NCI-H748 (cell line): Measurements from ENCODE around the gene SSRP1.
"Not testable (repeated sequence)": the region's sequence is repeated elsewhere in the genome, so short reads cannot be mapped to it uniquely, and the experiment has no call there.

Source experiments
- DNase-seq: peaks from one replicate; lab custom pipeline; 2025; ENCODE audit not compliant: unreplicated experiment; lab: John Stamatoyannopoulos, UW

The SSRP1 gene

DNA sequence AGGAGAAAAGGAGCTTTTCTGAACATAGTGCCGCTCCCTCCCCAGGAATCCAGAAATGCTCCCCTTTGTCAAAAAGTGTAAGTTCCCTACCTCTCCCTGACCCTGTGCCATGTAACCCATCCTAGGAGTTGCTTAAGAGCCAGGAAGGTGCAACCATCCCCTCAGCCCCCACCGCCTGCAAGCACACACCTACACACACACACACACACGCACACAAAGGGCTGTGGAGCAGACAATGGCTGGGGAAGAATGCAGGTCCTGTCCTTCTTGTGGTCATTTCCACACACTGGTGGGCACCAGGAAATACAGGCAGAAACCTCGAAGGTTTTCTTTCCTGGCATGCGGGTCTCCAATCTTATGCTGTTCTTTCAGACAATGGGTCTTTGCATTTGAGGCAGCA lies 3.6 kb upstream of the SSRP1 start:
- no peak for DNase-seq

- no peak for DNase-seq
Observed at GRCh38 chr11:57338142-57338541, 2.5 kb upstream of the SSRP1 start, which contains the start of gene P2RX3. Gene P2RX3 (plus strand): TSS chr11:57338352. CDS start chr11:57338551, 199 bp downstream.

GRCh38 chr11:57336856-57337255 lies 1.2 kb upstream of the SSRP1 start:
- DNase-seq: not testable (repeated sequence)

GRCh38 chr11:57336111-57336666 lies 497 bp upstream of the SSRP1 start:
- DNase-seq: peak; percentile 27

DNA sequence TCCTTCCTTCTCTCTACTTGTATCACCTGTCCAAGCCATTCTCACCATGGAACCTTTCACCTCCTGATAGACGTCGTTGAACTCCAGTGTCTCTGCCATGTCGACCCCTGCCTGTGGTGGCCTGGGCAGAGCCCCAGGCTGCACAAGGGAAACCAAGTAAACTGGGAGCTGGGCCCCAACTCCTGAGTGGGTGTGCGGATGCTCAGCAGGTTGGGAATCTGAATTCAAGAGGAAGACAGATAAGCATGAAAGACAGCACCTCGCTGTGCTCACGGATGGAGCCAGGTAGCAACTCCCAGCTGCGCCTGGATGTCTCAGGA lies 709 bp downstream of the SSRP1 start:
- DNase-seq: no peak

- no peak for DNase-seq
Observed at GRCh38 chr11:57332694-57333440, 2.8 kb downstream of the SSRP1 start.

GRCh38 chr11:57331720-57332119 lies 4.0 kb downstream of the SSRP1 start:
- DNase-seq: no peak

DNA sequence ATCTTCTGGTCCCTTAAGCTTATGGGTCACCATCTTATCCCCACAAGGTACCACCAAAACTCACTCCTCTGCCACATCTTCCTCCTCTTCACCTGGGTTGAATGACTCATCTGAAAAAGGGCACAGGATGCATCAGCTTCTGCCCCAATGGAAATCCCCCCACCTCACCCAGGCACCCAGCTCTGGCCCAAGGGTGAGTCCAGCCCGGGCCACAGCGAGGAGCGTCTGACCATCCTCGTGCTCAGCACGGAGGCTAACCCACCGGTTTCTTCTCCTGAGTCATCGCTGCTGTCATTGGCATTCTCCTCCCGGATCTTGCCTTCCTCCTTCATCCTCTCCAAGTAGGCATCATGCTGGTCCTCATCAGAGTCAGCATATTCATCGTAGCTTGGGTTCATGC lies 5.7 kb downstream of the SSRP1 start:
- no peak for DNase-seq

DNA sequence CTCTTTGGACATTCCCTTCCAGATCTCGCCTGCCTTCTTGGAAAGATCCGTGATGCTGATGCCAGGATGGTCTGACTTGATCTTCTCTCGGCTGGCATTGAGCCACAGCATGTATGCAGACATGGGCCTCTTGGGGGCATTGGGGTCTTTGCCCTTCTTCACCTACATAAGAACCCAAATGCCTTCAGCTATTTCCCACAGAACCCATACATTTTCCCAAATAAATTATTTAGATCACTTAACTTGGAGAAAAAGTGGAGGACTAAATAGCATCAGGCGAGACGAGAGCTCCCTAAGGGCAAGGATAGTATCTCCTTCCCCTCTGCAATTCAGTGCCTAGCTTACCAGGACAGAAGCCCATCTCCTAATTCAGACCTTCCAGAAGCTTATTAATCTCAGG lies 8.0 kb downstream of the SSRP1 start:
- no peak for DNase-seq

DNA sequence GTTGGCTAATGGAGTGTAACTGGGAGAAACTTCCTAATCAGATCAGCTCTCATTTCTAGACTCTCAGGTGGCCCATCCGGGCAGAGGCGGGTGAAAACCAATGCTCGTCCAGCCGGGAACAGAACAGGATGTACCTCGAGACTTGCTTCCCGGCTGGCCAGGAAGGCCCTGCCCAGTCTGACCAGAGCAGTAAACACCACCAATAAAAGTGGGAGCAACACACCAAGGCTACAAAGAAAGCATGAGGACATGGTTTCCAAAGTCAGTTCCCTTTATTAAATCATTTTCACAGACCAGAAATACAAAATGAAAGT lies 10.0 kb downstream of the SSRP1 start:
- DNase-seq: peak; percentile 58

GRCh38 chr11:57324886-57325734 lies 10.6 kb downstream of the SSRP1 start, which contains the start of gene TNKS1BP1:
Gene TNKS1BP1 (minus strand): TSS chr11:57324952. CDS start chr11:57321885, 3,067 bp downstream.
- DNase-seq: peak; percentile 97

DNA sequence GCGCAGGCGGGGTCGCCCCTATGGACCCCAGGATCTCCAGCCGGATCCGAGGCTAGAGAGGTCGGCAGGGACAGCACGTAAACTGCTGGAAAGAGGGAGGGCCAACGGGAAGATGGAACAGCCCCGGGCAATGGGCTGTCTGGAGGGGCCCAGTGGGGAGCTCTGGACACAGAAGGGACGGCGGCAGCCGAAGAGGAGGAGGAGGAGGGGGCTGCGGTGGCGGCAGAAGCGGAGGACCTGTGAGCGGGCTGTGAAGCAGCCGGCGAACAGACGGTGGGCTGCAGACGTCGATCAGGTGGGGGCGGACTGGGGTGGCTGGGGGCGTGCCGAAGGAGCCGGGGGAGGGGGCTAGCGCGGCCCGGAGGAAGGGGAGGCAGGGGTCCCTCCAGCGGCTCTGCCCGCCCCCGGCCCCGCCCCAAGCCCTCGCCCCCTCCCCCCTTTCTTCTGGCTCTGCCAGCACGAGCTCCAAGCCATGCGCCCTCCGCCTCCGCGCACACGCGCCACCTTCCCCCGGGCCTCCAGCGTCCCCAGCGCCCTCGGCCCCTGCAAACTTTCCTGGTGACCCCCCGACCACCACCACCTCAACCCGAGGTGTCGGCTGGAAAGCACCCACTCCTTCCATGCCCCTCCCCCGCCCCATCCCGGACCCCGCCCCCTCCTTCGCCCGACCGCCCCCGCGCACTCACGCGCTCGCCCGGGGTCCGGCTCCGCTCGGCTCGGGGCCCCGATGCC lies 11.4 kb downstream of the SSRP1 start:
- DNase-seq: peak; percentile 74

- DNase-seq: no peak
Observed at GRCh38 chr11:57323855-57324153, 11.9 kb downstream of the SSRP1 start.

- DNase-seq: no peak
Observed at GRCh38 chr11:57323167-57323854, 12.4 kb downstream of the SSRP1 start.

- DNase-seq: peak; percentile 65
Observed at GRCh38 chr11:57322256-57323166, 13.2 kb downstream of the SSRP1 start.

GRCh38 chr11:57321388-57322255 lies 14.1 kb downstream of the SSRP1 start:
- no peak for DNase-seq

GRCh38 chr11:57320719-57321387 lies 14.8 kb downstream of the SSRP1 start:
- DNase-seq: no peak

DNA sequence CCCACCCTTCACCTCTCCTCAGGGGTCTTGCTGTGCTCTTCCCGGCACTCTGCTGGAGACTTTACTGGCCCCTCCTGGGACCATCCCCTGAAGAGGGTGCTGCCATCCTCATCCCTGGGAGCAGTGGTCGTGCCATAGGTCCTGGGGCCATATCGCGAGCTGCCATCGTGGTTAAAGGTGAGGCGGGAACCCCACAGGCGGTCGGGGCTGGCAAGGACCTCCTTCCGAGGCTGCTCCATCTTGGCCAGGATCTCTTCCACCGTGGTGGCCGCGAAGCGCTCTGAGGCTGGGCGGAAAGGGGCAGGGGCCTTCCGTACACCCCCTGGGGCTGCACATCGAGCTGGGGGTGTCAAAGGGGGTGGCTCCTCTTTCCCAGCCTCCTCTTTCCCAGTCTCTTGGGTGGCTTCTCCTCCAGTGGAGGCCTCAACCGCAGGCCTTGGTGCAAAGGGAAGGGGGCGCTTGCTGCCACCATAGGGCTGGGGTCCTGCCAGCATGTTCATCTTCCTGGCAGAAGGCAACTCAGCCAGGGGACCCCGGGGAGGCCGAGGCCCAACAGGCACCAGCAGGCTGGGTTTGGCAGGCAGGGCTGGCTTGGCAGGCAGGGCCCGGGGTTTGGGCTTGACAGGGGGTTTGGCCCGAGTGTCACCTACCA lies 15.5 kb downstream of the SSRP1 start:
- no peak for DNase-seq
